Activated CD4-positive, CD25-positive, alpha-beta regulatory T cell treated with anti-CD3 and anti-CD28 coated beads, Interleukin-2, amount 50 U/mL, for 24 hours (primary cell): ENCODE results near the gene MBP.
"Not testable (repeated sequence)": the region's sequence is repeated elsewhere in the genome, so short reads cannot be mapped to it uniquely, and the experiment has no call there.

ENCODE experiments used
- ATAC-seq, 2 donors: fragments of 150-1000 bp; cut with Tn5 transposase; one replicate each; pipeline ENCODE4 v1.10.0; 2021; ENCODE audit warnings: mild to moderate bottlenecking in 1 of 2, moderate library complexity in 1 of 2

The MBP gene

GRCh38 chr18:77045677-77046076 lies 86.9 kb downstream of the MBP start:
- ATAC-seq, result no peak

GRCh38 chr18:77044866-77045664 lies 87.5 kb downstream of the MBP start:
- ATAC-seq, result no peak

GRCh38 chr18:77043541-77044280 lies 88.9 kb downstream of the MBP start:
- no peak for ATAC-seq

GRCh38 chr18:77042583-77042982 lies 90.0 kb downstream of the MBP start:
- ATAC-seq, result no peak

- ATAC-seq, result no peak
These were observed 93.1 kb downstream of the MBP start for GRCh38 chr18:77039196-77040130.

DNA sequence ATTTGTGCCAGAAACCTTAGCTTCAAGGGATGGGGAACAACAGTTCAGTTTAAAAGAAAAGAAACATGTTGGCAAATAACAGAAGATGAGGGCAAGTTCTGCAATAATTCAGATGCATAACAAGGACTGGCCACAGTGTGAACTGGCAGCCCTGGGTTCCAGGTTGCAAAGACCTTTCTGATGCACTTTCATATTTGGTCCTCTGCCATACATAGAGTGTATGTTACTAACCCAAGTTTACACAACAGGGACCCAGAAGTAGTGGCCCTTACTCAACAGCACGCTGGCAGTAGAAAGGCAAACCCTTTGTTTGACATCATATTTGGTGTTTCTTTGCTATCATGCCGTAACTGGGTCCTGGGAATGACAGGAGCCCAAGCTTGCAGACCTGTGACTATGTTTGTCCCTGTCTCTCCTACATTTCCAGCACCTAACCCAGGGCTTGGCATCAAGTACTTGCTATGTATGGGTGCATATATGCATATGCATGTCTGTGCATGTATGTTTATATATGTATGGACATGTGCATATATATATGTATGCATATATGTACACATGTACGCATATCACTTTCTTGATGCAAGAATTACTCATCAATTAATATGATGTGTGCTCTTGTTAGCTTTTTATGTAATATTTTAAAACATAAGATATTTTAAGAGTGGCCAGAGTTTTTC lies 94.3 kb downstream of the MBP start:
- ATAC-seq, result no peak

GRCh38 chr18:77037567-77037966 lies 95.0 kb downstream of the MBP start:
- no peak for ATAC-seq

DNA sequence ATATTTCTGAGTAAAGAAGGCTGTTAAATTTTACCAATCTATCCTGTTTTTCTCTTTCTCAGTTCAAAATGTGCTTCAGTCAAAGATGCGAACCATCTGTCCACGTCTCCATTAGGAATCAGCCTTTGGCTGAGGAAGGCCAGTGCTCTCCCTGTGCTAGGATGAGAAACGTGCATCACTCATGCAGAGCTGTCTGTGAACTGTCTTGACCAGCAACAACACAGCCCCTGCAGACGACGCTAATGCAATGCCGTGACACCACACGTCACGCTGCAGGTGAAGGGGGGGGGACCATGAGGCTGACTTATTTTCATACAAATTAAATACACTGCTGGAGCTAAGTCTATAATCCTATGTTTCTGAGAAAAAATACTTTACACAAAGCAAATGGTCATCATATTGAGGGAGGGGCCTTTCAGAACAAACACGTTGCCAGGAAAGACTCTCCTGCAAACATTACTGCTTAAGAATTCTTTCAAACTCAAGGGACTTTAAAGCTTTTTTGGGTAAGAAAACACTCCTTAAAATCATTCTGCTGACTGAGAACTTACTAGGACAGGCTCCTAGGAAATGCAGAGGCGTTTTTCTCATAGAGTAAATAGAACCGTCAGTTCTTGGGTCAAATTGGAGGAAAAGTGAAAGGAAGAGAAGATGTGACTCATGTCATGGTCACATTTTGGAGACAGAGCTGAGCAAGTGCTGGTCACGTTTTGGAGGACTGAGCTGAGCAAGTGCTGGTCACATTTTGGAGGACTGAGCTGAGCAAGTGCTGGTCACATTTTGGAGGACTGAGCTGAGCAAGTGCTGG lies 97.0 kb downstream of the MBP start:
- ATAC-seq, result no peak

- no peak for ATAC-seq
These were observed 99.0 kb downstream of the MBP start for GRCh38 chr18:77033575-77033974.

- no peak for ATAC-seq
These were observed 100.3 kb downstream of the MBP start for GRCh38 chr18:77032181-77032701.

- ATAC-seq, result no peak
These were observed 100.9 kb downstream of the MBP start for GRCh38 chr18:77031662-77032061.

- ATAC-seq, result no peak
These were observed 102.4 kb downstream of the MBP start for GRCh38 chr18:77030201-77030600.

DNA sequence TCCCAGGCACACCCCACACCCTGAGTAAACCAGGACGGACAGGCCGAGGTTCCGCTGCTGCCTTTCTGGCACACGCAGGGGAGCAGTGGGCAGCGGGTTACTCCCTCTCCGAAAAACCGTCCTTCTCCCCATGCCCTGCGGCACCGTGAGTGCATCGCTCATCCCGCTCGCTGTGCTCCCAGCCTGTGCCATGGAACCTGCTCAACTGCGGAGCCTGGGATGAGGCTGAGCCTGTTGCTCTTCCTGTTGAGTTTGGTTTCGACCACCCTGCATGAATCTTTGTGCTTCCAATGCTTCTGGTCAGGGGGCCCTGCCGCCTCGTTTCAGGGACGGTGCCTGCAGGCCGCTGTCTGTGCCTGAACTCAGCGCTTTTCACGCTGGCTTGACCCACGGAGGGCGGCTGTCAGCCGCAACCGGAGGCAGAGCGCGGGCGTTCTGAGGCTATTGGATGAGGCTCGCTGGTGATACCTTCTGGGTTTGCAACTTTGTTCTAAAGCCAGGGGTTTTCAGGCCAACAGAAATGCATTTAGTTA lies 106.7 kb downstream of the MBP start:
- no peak for ATAC-seq

GRCh38 chr18:77025123-77025522 lies 107.5 kb downstream of the MBP start:
- ATAC-seq, result no peak

DNA sequence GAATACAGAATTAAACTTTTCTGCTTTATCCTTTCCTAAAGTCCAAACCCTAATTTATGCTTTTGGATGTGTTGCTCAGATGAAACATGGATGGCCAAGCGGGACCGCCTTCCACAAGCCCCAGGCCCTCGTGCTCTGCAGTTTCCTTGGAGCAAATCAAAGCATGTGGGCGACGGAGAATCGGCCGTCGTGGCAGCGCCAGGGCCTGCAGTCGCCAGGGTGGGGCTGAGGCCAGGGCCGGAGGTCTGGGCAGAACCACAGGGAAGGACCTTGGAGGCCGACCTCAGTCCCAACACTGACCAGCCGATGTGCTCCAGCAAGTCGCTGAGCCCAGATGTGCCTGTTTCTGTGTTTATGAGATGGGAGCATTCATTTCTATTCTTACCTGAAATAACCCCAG lies 108.1 kb downstream of the MBP start:
- no peak for ATAC-seq

DNA sequence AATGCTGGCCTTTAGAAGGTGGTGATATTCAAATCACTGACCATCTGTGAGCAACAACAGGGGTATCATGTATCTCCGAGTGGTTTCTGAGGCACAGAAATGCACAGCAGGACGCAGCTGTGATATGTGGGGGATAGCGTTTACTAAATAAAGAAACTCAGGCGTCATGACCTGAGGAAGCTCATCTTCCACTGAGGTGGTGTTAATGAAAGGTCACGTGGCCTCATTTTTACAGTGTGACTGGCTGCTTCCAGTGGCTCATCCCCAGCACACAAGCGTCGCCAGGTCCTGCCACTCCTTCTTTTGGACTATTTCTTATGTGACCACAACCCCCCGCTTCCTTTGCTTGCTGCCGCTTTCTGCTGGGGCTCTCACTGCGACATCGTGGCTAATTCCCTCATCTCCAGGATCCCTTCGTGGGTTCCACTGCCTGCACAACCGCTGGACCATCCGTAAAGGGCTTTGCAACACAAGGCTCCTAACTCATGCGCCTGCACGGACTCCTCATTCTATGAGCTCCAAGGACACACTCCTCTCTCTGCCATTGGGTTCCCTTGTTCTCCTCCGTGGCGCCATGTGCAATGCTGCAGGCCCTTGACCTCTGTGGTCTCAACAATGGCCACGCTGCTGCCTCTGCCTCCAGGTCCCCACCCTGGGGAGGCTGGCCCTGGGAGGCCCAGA lies 109.3 kb downstream of the MBP start:
- ATAC-seq, result no peak

GRCh38 chr18:77022556-77022955 lies 110.0 kb downstream of the MBP start:
- no peak for ATAC-seq

- no peak for ATAC-seq
These were observed 110.5 kb downstream of the MBP start for GRCh38 chr18:77022116-77022515.

DNA sequence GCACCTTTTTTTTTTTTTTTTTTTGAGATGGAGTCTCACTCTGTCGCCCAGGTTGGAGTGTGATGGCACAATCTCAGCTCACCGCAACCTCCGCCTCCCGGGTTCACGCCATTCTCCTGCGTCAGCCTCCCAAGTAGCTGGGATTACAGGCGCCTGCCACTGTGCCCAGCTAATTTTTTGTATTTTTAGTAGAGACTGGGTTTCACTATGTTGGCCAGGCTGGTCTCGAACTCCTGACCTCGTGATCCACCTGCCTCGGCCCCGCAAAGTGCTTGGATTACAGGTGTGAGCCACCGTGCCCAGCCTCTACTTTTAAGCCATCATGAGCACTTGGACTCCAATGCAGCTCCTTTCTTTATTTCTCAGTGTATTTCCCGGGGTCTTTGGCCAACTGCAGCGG lies 111.1 kb downstream of the MBP start:
- ATAC-seq, result not testable (repeated sequence)

DNA sequence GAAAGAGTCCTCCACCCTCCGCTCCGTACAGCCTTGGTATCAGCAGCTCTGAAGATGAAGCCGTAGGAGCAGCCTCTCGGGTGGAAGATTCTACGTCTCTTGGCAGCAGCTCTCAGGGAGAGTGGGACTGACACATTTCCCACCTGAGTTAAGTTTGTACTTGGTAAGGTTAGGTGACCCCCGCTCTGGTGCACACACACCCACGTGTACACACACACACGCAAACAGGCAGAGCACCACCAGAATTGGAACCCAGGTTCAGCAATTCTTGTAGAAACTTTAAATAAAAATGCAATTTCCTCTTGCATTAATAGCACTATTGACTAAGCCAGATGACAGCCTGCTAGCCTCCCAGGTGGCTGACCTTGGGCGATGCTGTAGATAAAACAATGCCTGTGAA lies 111.5 kb downstream of the MBP start:
- no peak for ATAC-seq

DNA sequence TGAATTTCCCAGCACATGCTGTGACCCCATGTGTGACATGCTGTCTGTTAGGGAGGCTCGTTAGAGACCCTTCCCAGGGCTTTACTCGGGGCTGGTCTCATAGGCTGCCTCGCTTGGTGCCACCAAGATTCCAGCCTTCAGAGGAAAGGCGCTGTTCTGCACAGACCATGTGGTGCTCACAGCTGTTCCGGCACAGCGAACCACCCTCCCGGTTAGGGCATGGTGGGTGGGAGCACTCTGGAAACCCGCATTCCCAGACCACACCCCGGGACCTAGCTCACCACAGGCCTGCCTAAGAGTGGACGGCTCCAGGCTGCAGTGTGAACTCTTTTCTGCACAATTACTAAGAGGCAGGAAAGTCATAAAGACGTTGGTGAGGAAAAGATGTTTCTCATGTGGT lies 112.0 kb downstream of the MBP start:
- ATAC-seq, result no peak
